H1 (cell line): Measurements from ENCODE around the gene MSI2. TPM values are rescaled to one million over a fixed set of nuclear protein-coding genes. Genes with fewer than 3 reads are reported as not detected.

ENCODE experiments used
- CTCF ChIA-PET: fragments of 300-600 bp; sonication (Branson Sonifier 250); formaldehyde crosslinking; loops from one replicate; lab custom pipeline; 2021; ENCODE audit not compliant: partially characterized antibody; lab: Charles Lee
- POLR2A ChIA-PET: fragments of 300-600 bp; sonication (Branson Sonifier 250); formaldehyde crosslinking; loops from one replicate; lab custom pipeline; 2021; ENCODE audit warnings: inconsistent platforms; ENCODE audit not compliant: partially characterized antibody; lab: Charles Lee
- DNase-seq, 2 experiments: peaks; one replicate each; pipeline versions ENCODE4 v3.0.0 to v3.0.0-alpha.2; 2010 to 2022; ENCODE audit warnings: low spot score in 2 of 2, low read depth in 1 of 2, mixed read lengths in 1 of 2
- FAIRE-seq: peaks from 2 replicates; lab custom pipeline; 2011; peaks lifted over from hg19 to GRCh38; lab: Jason Lieb, UNC
- H2AFZ ChIP-seq: 2 replicates; pipeline ENCODE4 v1.8.1; 2012; ENCODE audit warnings: low read length, inconsistent platforms
- H2AK5ac ChIP-seq: 2 replicates; pipeline ENCODE4 v1.6.1; 2013; ENCODE audit warnings: low read depth, low read length
- H2BK120ac ChIP-seq: replicated peaks from 2 replicates; pipeline ENCODE3; 2013; ENCODE audit warnings: low read depth, low read length, inconsistent platforms
- H2BK12ac ChIP-seq: 2 replicates; pipeline ENCODE4 v1.6.1; 2013; ENCODE audit warnings: low read depth, low read length
- H2BK15ac ChIP-seq: 2 replicates; pipeline ENCODE4 v1.6.1; 2013; ENCODE audit warnings: low read length
- H2BK20ac ChIP-seq: 2 replicates; pipeline ENCODE4 v1.6.1; 2013; ENCODE audit warnings: low read length
- H2BK5ac ChIP-seq: 2 replicates; pipeline ENCODE4 v1.6.1; 2013; ENCODE audit warnings: low read depth, low read length
- H3K14ac ChIP-seq: 2 replicates; pipeline ENCODE4 v1.6.1; 2013; ENCODE audit warnings: inconsistent platforms; ENCODE audit not compliant: insufficient read length
- H3K18ac ChIP-seq: 2 replicates; pipeline ENCODE4 v1.6.1; 2013; ENCODE audit warnings: low read length; ENCODE audit errors: extremely low read depth
- H3K23ac ChIP-seq: 2 replicates; pipeline ENCODE4 v1.6.1; 2013; ENCODE audit warnings: inconsistent platforms; ENCODE audit not compliant: insufficient read length
- H3K23me2 ChIP-seq: 2 replicates; pipeline ENCODE4 v1.6.1; 2013; ENCODE audit warnings: low read depth, low read length
- H3K27ac ChIP-seq: 2 replicates; pipeline ENCODE4 v1.6.1; 2011; ENCODE audit warnings: low read depth, low read length, inconsistent platforms
- H3K27me3 ChIP-seq, 4 experiments: replicated peaks in 1 of 4; 1 replicate in 1 of 4; 2 replicates in 3 of 4; pipeline versions ENCODE4 v1.6.1 to v1.8.1; 2011 to 2013; ENCODE audit warnings: low read length in 3 of 4, mild to moderate bottlenecking in 3 of 4, inconsistent platforms in 2 of 4, mixed read lengths in 2 of 4, moderate library complexity in 1 of 4; ENCODE audit not compliant: control insufficient read depth in 3 of 4, insufficient read depth in 3 of 4; ENCODE audit errors: extremely low read depth in 1 of 4
- H3K36me3 ChIP-seq, 4 experiments: 2 replicates each; pipeline versions ENCODE4 v1.6.1 to v1.8.1; 2011 to 2013; ENCODE audit warnings: mild to moderate bottlenecking in 4 of 4, low read length in 3 of 4, moderate library complexity in 2 of 4, control low read depth in 1 of 4, inconsistent platforms in 1 of 4; ENCODE audit not compliant: insufficient read depth in 4 of 4, control insufficient read depth in 2 of 4
- H3K4ac ChIP-seq: replicated peaks from 2 replicates; pipeline ENCODE3; 2013; ENCODE audit warnings: low read length, low read depth, mixed read lengths, inconsistent platforms; ENCODE audit not compliant: insufficient read length
- H3K4me1 ChIP-seq, 4 experiments: replicated peaks in 1 of 4; 1 replicate in 1 of 4; 2 replicates in 3 of 4; pipeline versions ENCODE4 v1.6.1 to v1.8.1; 2011 to 2013; ENCODE audit warnings: low read length in 3 of 4, inconsistent platforms in 2 of 4, mixed read lengths in 1 of 4; ENCODE audit not compliant: insufficient read depth in 4 of 4, control insufficient read depth in 3 of 4
- H3K4me2 ChIP-seq, 2 experiments: 2 replicates each; pipeline versions ENCODE4 v1.6.1 to v1.8.1; 2011 to 2013; ENCODE audit warnings: low read depth in 2 of 2, low read length in 2 of 2, control low read depth in 1 of 2, inconsistent platforms in 1 of 2, mild to moderate bottlenecking in 1 of 2; ENCODE audit not compliant: insufficient read depth in 1 of 2
- H3K4me3 ChIP-seq, 4 experiments: fragments of 200-600, 300-600 bp in 1 of 4; sonication (generic), shearing (Covaris generic), sonication (Bioruptor Twin) in 1 of 4; 2 replicates each; pipeline versions ENCODE4 v1.5.1 to v1.8.1; 2011 to 2016; ENCODE audit warnings: low read length in 4 of 4, low read depth in 3 of 4, control low read depth in 2 of 4, inconsistent platforms in 2 of 4, mild to moderate bottlenecking in 2 of 4, mixed read lengths in 1 of 4, moderate library complexity in 1 of 4; ENCODE audit not compliant: insufficient read depth in 2 of 4; ENCODE audit errors: extremely low read depth in 1 of 4
- H3K56ac ChIP-seq: replicated peaks from 2 replicates; pipeline ENCODE3; 2013; ENCODE audit warnings: low read depth, mild to moderate bottlenecking, mixed read lengths, low read length, inconsistent platforms; ENCODE audit not compliant: insufficient read length
- H3K79me1 ChIP-seq: 2 replicates; pipeline ENCODE4 v1.6.1; 2013; ENCODE audit warnings: low read depth, low read length, control low read depth
- H3K79me2 ChIP-seq, 2 experiments: 2 replicates each; pipeline versions ENCODE4 v1.6.1 to v1.8.1; 2012 to 2013; ENCODE audit warnings: low read length in 2 of 2, mild to moderate bottlenecking in 2 of 2, inconsistent platforms in 1 of 2; ENCODE audit not compliant: insufficient read depth in 2 of 2, control insufficient read depth in 1 of 2
- H3K9ac ChIP-seq, 4 experiments: replicated peaks in 1 of 4; 1 replicate in 1 of 4; 2 replicates in 3 of 4; pipeline versions ENCODE4 v1.6.1 to v1.8.1; 2011 to 2013; ENCODE audit warnings: low read depth in 3 of 4, low read length in 3 of 4, control low read depth in 2 of 4, mild to moderate bottlenecking in 2 of 4, moderate library complexity in 2 of 4, inconsistent platforms in 1 of 4; ENCODE audit errors: extremely low read depth in 1 of 4
- H3K9me3 ChIP-seq, 2 experiments: 2 replicates each; pipeline versions ENCODE4 v1.6.1 to v1.8.1; 2012 to 2013; ENCODE audit warnings: mild to moderate bottlenecking in 2 of 2, moderate library complexity in 2 of 2, control low read depth in 1 of 2, inconsistent platforms in 1 of 2, low read depth in 1 of 2, low read length in 1 of 2, mixed read lengths in 1 of 2; ENCODE audit not compliant: insufficient read depth in 2 of 2
- H4K20me1 ChIP-seq, 2 experiments: replicated peaks in 1 of 2; 2 replicates each; pipeline versions ENCODE3 to v1.8.1; 2011 to 2013; ENCODE audit warnings: inconsistent platforms in 2 of 2, low read length in 2 of 2, mild to moderate bottlenecking in 1 of 2; ENCODE audit not compliant: insufficient read depth in 2 of 2, control insufficient read depth in 1 of 2
- H4K5ac ChIP-seq: 2 replicates; pipeline ENCODE4 v1.6.1; 2013; ENCODE audit warnings: low read length, low read depth, mixed read lengths, inconsistent platforms; ENCODE audit not compliant: insufficient read length
- H4K8ac ChIP-seq: 2 replicates; pipeline ENCODE4 v1.8.0; 2013; ENCODE audit warnings: mild to moderate bottlenecking, moderate library complexity, low read length, inconsistent platforms; ENCODE audit not compliant: insufficient read depth; ENCODE audit errors: extremely low read depth
- H4K91ac ChIP-seq: replicated peaks from 2 replicates; pipeline ENCODE3; 2013; ENCODE audit warnings: low read length, mixed read lengths, inconsistent platforms; ENCODE audit not compliant: insufficient read length
- ASH2L ChIP-seq: fragments of 200-600, 300-600 bp; sonication (generic); IDR thresholded peaks from one replicate; pipeline ENCODE4 v1.7.1; 2017; ENCODE audit warnings: low read length
- ATF3 ChIP-seq: IDR thresholded peaks from 2 replicates; pipeline ENCODE4 v1.6.1; 2011; ENCODE audit warnings: low read depth, mild to moderate bottlenecking, low read length; ENCODE audit not compliant: insufficient read depth
- CHD1 ChIP-seq: IDR thresholded peaks from 2 replicates; pipeline ENCODE4 v1.6.1; 2012; ENCODE audit warnings: low read depth, low read length, improper control_type of control experiment
- EGR1 ChIP-seq: IDR thresholded peaks from 2 replicates; pipeline ENCODE4 v1.6.1; 2011; ENCODE audit warnings: low read depth, low read length, borderline replicate concordance
- EP300 ChIP-seq, 2 experiments: IDR thresholded peaks; 1 replicate in 1 of 2; 2 replicates in 1 of 2; pipeline ENCODE4 v1.6.1; 2011 to 2012; ENCODE audit warnings: low read depth in 2 of 2, low read length in 2 of 2, mild to moderate bottlenecking in 2 of 2, borderline replicate concordance in 1 of 2, inconsistent platforms in 1 of 2, moderate library complexity in 1 of 2
- MAFK ChIP-seq: IDR thresholded peaks from 2 replicates; pipeline ENCODE4 v1.6.1; 2012; ENCODE audit warnings: low read depth, mild to moderate bottlenecking, improper control_type of control experiment, low read length
- MAX ChIP-seq: IDR thresholded peaks from 2 replicates; pipeline ENCODE4 v1.6.1; 2012; ENCODE audit warnings: inconsistent platforms
- PHF8 ChIP-seq: fragments of 200-600 bp; sonication (generic); conservative IDR thresholded peaks from 2 replicates; pipeline ENCODE4 v1.7.1; 2012; ENCODE audit warnings: low read depth, mild to moderate bottlenecking, inconsistent platforms, low read length, moderate library complexity
- POU5F1 ChIP-seq: IDR thresholded peaks from 2 replicates; pipeline ENCODE4 v1.6.1; 2011; ENCODE audit warnings: low read depth, mild to moderate bottlenecking, low read length, moderate library complexity
- SAP30 ChIP-seq: fragments of 300-600 bp; sonication (generic); IDR thresholded peaks from 2 replicates; pipeline ENCODE4 v1.7.1; 2012; ENCODE audit warnings: low read length, moderate library complexity, mild to moderate bottlenecking, inconsistent platforms; ENCODE audit not compliant: insufficient read depth, insufficient replicate concordance
- SP4 ChIP-seq: IDR thresholded peaks from 2 replicates; pipeline ENCODE4 v1.6.1; 2012; ENCODE audit warnings: low read length, inconsistent platforms
- WGBS, 2 experiments: shearing (Covaris generic) in 1 of 2; methylation state at CpG; one replicate each; pipeline versions ENCODE4 v1.1.6 to v1.1.7; 2013 to 2015; ENCODE audit warnings: low lambda C conversion rate in 2 of 2, mixed read lengths in 2 of 2, inconsistent platforms in 1 of 2, low coverage in 1 of 2, missing lambda C conversion rate in 1 of 2; ENCODE audit not compliant: insufficient replicate concordance in 2 of 2, insufficient coverage in 1 of 2, insufficient read length in 1 of 2; ENCODE audit errors: extremely low coverage in 1 of 2, missing lambda C conversion rate in 1 of 2; 5-methylcytosine and 5-hydroxymethylcytosine counted together
- polyA plus RNA-seq, 7 experiments: library from polyadenylated mRNA; depleted of rRNA in 3 of 7; stranded (reverse) in 5 of 7; unstranded in 2 of 7; fragments of >200 nt in 5 of 7; fragments of 200-250 nt in 2 of 7; gene quantifications; 1 replicate in 5 of 7; 2 replicates in 1 of 7; 4 replicates in 1 of 7; pipeline versions ENCODE4 v1.2.1 to v1.2.3, GENCODE V29; 2011 to 2013; ENCODE audit warnings: missing spikeins in 2 of 7, mixed read lengths in 2 of 7
- total RNA-seq: library from RNA; stranded (reverse); fragmentation: NEBNext Ultra II Directional; extraction: Animal tissue kit (Norgen Biotek cat#: 25700); gene quantifications from 2 replicates; pipeline ENCODE4 v1.2.1, GENCODE V29; 2021

The MSI2 gene
- total and polyA plus RNA-seq, 2 of the 8 experiments (the other 6 are each of a cell fraction or from before 2014, with no cell fraction given), result 36.7 to 80.6 TPM

- Histone ChIP-seq H4K91ac (no peak overlapping the region), H4K20me1 (peaks cover 0 to under 1% of the 10 kb centered on the region in 2 experiments), H4K8ac (no peak overlapping the region), H3K56ac (no peak overlapping the region), H3K36me3 (no peaks in the 10 kb centered on the region), H3K23me2 (no peaks in the 10 kb centered on the region), H2BK20ac (no peak overlapping the region), H2BK15ac (no peak overlapping the region), H2BK120ac (no peak overlapping the region), H3K4ac (no peak overlapping the region), H3K14ac (no peak overlapping the region), H3K9me3 (no peaks in the 10 kb centered on the region), H2BK5ac (no peak overlapping the region), H3K4me2 (no peak overlapping the region), H3K9ac (no peak overlapping the region), H3K4me1 (peaks cover 0 to 8% (median 2%) of the 10 kb centered on the region in 4 experiments; a peak in 3 of 7 replicates), H3K4me3 (no peak overlapping the region), H2AFZ (no peak overlapping the region), H3K27me3 (no peaks in the 10 kb centered on the region), H3K79me1 (no peaks in the 10 kb centered on the region), H3K79me2 (0 out of 4 replicates have a peak, but pooled peaks cover 0 to 2% of the 10 kb centered on the region in 2 experiments), H3K18ac (no peak overlapping the region), H4K5ac (no peak overlapping the region), H2AK5ac (no peak overlapping the region), H3K27ac (no peak overlapping the region), H3K23ac (no peak overlapping the region), H2BK12ac (no peak overlapping the region)
- FAIRE-seq (no peak), DNase-seq (no peak)
- CTCF ChIA-PET, result interaction anchor here (0.7 to 2.7 kb wide), 12 partner anchors 11 to 342 kb away, joined by 3 to 16 read pairs (median 5); no protein-coding TSS in a partner anchor
- 89% methylated on average over 22 of the region's 22 CpGs; no CpG with 5 or more reads in 1 of the 2 experiments for WGBS, 2 experiments
- POLR2A ChIA-PET, result no interaction called here
- no peak for TF ChIP-seq ATF3
- TF ChIP-seq CHD1, result no peak
- TF ChIP-seq MAFK, result no peak
- TF ChIP-seq SP4, result no peak
- no peak for TF ChIP-seq EP300 (IDR thresholded peaks at IDR 0.05; ENCODE audit: borderline replicate concordance in 1 of 2, low read depth in 2 of 2, low read length in 2 of 2)
- no peak for TF ChIP-seq EGR1
- TF ChIP-seq PHF8, result no peak
- TF ChIP-seq SAP30, result no peak
- no peak for TF ChIP-seq POU5F1
- no peak for TF ChIP-seq MAX
- no peak for TF ChIP-seq ASH2L
Measured at GRCh38 chr17:57585341-57586195, 329.2 kb downstream of the MSI2 start.
